SH-SY5Y (cell line): ENCODE measurements around the gene DUOXA1.

ENCODE experiments used
- GATA2 ChIP-seq: IDR thresholded peaks from 2 replicates; pipeline ENCODE4 v1.6.1; 2011; ENCODE audit warnings: mild to moderate bottlenecking, low read depth, low read length
- GATA3 ChIP-seq: IDR thresholded peaks from 2 replicates; pipeline ENCODE4 v1.6.1; 2011; ENCODE audit warnings: low read depth, mild to moderate bottlenecking, low read length, moderate library complexity

DUOXA1 gene

DNA sequence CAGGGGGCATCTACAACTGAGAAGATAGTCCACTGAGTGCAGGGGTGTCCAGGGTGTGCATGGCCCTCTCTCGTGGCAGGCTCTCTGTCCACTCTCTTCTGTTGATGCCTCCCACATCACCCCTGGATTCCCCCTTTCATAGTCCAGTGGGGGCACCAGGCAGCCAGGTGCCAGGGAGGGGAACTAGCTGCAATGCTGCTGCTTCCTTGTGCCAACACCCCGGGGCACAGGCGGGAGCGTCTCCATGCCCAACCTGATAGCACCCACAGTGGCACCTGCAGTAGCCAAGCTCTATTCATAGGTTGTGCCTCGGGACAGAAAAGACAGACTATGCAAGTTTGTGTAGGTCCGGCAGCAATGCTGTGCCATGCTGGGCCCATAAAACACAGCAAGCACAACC is 27.5 kb downstream of the DUOXA1 start:
- TF ChIP-seq GATA3 (no peak), GATA2 (no peak)

- TF ChIP-seq GATA3: no peak
- TF ChIP-seq GATA2: no peak
Observed at GRCh38 chr15:45101749-45102148, 27.9 kb downstream of the DUOXA1 start.

- TF ChIP-seq GATA3 (no peak), GATA2 (no peak)
Observed at GRCh38 chr15:45100884-45101625, 28.6 kb downstream of the DUOXA1 start.

DNA sequence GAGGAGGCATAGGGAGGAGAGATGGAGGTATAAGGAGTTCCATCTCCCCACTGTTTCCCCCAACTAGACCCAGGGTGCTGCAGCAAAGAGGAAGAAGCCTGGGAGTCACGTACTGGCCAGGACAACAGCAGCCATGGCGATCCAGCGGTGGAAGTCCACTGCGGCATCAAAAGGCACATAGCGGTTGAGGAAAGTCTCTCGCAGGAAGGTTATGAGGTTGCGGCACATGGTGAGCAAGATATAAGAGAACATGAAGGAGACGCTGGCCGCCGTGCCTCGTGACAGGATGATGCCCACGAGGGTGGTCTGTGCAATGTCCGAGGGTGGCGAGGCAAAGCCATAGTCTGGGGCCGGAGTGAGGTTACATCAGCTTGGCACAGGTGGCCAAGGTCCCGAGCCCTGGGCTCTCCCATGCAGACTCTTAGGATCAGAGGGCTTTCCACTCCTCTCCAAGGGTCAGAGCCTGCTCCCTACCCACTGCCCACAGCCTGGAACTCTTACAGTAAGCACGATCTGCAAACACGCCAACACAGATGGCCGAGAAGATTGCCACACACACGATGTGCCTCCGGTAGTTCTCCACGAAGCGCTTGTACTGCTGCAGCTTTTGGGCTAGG is 30.0 kb downstream of the DUOXA1 start:
- no peak for TF ChIP-seq GATA3
- TF ChIP-seq GATA2: no peak

GRCh38 chr15:45097466-45097865 is 32.2 kb downstream of the DUOXA1 start:
- no peak for TF ChIP-seq GATA2

GRCh38 chr15:45095661-45096060 is 34.0 kb downstream of the DUOXA1 start:
- TF ChIP-seq GATA3 (no peak), GATA2 (no peak)

GRCh38 chr15:45094358-45094730 is 35.3 kb downstream of the DUOXA1 start:
- no peak for TF ChIP-seq GATA3
- TF ChIP-seq GATA2: no peak

- no peak for TF ChIP-seq GATA2
- TF ChIP-seq GATA3: no peak
Observed at GRCh38 chr15:45093622-45094357, 35.9 kb downstream of the DUOXA1 start.

DNA sequence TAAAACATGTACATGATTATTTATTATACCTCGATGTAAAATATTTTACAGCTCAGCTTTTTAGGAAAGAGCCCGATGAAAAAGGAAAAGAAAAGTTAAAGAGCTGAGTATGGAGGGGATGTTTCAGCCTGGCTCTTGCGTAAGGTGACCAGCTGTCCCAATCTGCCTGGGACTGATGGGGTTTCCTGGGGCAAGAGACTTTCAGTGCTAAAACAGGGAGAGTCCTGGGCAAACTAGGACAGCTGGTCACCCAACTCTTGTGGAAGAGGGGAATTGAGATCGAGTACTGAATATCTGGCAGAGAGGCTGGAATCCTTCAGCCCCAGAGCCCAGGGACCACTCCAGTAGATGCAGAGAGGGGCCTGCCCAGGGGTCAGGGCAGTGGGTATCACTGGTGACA is 36.7 kb downstream of the DUOXA1 start:
- TF ChIP-seq GATA2: no peak
- TF ChIP-seq GATA3: no peak

GRCh38 chr15:45091576-45091975 is 38.1 kb downstream of the DUOXA1 start:
- no peak for TF ChIP-seq GATA3
- TF ChIP-seq GATA2: no peak

DNA sequence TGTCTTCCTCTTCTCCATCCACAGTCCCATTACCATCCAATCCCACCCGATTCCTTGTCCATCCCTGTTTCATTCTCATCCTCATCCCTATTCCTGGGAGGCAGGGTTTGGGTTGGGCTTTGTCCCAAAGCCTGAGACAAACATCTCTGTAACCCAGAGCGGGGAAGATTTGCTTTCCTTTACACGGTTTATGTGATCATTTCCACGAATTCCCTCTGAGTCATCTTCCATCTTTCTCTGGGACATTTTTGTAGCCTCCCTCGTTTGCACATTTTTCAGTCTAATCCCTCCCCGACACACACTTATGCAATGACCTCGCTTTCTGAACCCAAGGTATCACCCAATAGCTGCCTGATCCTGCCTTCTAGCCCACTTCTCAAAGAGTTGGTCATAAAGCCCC is 38.5 kb downstream of the DUOXA1 start:
- TF ChIP-seq GATA2 (no peak), GATA3 (no peak)

- TF ChIP-seq GATA3 (no peak), GATA2 (no peak)
Observed at GRCh38 chr15:45089712-45090373, 39.8 kb downstream of the DUOXA1 start.

DNA sequence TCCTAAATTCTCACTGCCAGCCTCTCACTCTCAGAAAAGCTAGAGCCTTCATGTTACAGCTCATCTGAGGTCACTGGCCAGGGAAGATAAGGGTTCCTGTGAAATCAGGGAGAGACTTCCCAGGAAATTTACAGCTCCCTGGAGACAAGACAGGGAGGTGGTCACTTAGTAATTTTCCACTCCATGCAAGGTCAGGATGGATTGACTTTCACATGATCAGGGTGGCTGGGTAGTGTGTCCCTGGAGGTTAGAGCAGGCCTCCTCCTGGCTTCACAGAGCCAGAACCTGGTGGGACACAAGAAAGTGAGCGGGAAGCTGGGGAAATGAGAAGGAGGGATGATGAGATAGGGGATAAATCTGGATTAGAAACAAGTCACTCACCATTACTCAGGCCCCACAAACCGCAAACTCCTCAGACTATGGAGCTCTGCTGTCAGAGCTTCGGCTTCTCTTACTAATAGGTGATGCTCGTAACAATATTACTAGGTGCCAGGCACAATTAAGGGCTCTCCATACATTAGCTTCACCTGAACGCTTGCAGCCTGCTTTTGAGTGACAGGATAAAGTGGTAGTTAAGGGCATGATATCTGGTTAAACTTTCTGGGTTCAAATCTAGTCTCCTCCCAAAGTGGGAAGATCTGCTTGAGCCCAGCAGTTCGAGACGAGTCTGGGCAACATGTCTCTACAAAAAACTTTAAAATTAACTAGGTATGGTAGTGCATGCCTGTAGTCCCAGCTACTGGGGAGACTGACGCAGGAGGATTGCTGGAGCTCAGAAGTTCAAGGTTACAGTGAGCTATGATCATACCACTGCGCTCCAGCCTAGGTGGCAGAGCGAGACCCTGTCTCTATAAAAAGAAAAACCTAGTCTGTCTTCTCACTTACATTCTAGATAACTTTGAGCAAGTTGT is 40.6 kb downstream of the DUOXA1 start:
- no peak for TF ChIP-seq GATA3
- TF ChIP-seq GATA2: no peak
